NCI-H2029 treated with DMSO at 0.1 percent for 48 hours (cell line): Measurements from ENCODE around the gene RASSF1.

Source experiments
- DNase-seq: peaks from one replicate; lab custom pipeline; 2025; lab: John Stamatoyannopoulos, UW

RASSF1 gene

DNA sequence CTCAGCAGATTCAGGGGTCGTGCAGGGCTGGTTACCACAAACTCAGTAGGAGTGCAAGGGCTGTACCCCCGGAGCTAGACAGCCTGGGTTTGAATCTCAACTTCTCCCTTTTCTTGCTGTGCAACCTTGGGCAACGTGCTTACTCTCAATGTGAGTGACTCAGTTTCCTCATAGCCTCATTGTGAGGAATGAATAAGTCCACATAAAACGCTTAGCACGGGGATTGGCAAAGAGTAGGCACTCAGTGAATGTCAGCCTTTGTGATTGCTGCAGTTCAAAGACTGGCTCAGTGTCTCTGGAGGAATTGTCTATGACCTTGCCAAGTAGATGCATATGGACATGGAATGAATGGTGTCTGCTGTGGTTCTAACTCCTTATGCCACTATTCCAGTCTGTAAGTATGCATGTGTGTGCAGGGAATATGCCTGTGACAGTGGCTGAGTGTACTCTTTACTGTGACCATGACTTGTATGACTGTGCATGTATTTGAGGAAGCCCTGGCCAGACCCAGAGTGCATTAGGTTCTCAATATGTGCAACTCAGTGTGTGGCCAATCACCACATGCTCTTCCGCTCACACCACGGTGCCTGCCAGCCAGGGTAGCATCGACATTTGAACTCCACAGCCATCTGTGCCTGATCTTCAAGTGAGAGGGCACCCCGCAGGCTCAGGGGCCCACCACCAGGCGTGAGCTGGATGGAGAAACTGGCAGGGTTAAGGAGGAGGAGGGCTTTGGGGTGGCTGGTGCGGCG is 40.5 kb downstream of the RASSF1 start:
- no peak for DNase-seq

DNA sequence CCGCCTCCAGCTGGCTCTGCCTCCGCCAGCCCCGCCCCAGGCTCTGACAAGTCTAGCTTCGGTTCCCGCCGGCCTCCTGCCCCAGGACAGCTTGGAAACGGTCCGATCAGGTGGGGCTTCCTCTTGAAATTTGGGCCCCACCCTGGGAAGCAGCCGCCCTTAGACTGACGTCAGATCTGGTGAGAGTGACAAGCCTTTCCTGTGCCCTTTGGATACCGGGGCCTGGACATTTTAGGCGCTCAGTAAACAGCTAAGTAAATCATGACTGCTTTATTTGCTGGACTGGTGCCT is 41.1 kb downstream of the RASSF1 start:
- no peak for DNase-seq

DNA sequence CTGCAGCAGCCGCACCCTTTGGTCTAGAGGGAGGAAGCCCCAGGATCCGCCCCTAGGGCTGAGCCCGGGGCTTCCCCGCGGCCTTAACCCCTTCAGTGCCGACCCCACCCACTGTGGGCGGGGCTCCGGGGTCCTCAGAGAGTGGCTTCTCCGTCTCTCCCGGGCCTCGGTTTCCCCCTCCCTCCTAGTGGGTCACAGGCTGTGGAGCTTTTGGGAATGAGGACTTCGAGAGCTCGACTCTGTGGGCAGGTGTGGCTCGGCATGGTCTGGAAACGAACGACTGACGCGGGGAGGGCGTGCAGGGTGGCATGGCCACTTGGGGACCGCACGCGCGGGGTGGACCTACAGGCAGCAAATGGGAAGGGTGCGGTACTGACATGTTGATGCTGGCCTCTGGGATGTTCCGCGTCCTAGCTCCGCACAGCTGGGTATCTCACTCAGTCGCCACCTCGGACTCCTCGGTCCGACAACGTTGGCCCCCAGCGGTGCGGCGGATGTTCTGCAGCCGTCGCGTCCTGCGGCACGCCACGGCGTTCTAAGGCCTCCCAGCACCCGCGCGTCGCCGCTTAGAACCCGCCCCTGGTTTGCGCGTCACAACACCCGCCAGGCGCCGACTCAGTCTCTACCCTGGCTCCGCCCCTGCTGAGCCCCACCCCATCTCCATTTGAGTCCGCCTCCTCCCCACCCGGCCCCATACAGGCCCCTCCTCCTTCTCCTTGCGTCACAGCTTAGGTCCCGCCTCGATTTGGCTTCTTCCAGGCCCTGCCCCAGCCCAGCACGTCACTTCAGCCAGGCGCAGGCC is 41.6 kb downstream of the RASSF1 start, which contains the start of the genes HYAL3 and NAA80:
HYAL3 (minus strand) TSS at position 570 of the 802 bp plus-strand sequence. CDS start 3,803 bp downstream, outside the sequence.
NAA80 (minus strand) TSS at position 570 of the 802 bp plus-strand sequence. CDS start 1,942 bp downstream, outside the sequence.
- peak; percentile 74 for DNase-seq

DNA sequence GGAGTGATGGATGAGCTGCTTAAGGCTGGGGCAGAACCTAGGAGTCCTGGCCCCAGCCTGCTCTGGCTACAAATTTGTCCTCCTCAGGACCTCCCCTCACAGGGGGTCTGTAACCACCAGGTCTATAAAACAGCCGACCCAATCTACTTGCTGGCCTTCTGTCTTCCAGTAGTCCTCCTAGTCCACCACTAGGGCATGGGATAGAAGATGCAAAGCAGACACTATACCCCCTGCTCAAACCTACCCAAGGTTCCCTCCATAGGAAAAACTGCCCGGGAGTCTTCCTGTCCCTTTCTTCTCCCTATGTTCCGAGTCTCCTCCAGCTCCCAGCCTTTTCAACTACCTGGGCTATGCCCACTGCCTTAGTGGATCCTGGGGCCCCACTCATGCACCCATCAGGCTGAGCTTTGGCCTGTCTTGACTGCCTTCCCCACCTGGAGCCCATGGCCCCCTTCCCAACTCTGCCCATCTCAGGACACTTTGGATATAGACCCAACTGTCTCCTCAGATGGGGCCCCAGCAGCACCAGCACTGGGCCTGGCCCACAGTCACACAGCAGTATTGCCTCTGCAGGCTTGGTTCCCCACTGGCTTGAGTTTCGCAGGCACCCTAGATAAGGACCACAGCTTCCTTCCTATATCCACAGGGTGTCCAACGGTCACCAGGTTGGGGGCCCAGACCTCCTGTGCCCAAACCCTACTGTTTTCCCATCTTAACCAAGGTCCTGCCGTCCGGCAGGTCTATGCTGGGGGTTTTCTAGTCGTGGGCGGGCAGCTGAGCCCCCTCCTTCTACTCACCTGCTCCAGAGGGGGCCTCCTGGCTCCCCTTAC is 42.5 kb downstream of the RASSF1 start:
- DNase-seq = no peak

DNA sequence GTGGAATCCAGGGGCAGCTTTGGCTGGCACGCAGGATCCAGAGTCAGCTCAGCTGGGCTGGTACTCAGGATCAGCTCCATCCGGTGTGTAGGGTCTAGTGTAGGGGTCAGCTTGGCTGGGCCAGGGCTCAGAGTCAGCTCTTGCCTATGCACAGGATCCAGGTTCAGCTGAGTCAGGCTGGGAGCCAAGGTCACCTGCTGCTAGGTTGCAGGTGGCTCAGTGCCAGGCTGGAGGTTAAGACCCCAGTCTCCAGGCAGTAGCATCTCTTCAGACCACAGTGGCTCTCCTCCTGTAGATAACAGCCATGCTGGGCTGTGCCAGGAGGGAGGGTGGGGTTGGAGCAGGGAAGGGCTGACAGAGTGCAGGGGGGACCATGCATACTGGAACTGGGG is 43.3 kb downstream of the RASSF1 start:
- no peak for DNase-seq

DNA sequence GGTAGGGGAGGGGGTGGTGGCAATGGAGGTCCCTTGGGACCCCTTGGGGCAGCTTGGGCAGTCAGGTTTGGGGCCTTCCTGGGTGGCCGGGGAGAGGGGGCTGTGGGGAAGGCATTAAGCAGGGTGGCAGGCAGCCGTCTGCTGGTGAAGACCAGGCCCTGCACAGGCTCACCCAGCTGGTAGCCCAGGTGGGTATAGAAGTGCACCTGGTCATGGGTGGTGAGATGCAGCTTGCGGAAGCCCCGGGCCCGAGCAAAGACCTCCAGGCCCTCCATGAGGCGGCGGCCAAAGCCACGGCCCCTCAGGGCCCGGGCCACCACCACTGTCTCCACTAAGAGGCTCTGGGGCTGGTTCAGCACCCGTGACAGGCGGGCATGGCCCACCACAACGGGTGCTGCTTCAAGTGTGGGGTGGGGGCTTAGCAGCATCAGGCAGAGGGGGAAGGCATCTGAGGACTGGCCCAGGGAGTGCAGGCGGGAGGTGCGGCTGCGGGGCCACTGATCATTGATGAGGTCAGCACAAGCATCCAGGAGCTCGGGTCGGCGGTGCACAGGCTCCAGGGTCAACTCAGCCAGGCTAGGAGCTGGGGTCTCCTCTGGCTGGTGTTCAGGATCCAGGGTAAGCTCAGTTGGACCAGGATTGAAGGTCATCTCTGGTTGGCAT is 43.8 kb downstream of the RASSF1 start:
- DNase-seq = no peak

DNA sequence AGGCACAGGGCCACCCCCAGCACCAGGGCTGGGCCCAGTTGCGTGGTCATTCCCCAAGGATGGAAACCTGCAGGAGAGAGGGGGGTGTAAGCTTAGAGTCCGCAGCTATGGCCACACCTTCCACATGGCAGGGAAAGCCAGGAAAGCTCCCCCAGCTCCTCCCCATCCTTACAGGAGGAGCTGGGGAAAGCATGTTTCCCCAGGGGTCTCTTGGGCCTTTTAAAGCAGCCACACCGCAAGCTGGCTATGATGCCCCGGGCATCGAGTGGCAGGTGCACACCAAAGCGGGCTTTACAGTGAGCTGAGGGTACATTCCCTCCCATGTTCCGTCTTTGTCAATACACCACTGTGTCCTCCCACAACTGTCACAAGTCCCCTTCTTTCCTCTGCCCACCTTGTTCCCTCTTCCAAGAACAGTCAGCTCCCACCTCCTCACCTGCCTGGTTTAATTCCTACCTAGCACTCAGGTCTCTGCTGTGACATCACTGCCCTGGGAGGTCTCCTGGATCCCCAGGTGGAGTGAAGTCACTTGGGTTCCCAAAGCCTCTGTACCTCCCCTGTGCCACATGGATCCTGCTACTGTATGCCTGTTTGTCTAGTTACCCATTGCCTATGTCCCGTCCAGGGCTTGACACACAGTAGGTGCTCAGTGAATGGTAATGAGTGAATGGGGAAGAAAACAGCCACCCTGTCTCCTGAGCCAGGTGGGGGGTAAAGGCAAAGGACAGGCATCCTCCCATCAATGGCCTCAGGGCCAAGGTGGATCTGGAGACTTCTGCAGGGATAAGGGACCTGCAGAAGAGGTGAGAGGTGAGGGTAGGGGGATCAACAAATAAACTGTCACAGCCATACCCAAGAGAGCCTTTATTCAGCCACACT is 44.8 kb downstream of the RASSF1 start:
- no peak for DNase-seq

DNA sequence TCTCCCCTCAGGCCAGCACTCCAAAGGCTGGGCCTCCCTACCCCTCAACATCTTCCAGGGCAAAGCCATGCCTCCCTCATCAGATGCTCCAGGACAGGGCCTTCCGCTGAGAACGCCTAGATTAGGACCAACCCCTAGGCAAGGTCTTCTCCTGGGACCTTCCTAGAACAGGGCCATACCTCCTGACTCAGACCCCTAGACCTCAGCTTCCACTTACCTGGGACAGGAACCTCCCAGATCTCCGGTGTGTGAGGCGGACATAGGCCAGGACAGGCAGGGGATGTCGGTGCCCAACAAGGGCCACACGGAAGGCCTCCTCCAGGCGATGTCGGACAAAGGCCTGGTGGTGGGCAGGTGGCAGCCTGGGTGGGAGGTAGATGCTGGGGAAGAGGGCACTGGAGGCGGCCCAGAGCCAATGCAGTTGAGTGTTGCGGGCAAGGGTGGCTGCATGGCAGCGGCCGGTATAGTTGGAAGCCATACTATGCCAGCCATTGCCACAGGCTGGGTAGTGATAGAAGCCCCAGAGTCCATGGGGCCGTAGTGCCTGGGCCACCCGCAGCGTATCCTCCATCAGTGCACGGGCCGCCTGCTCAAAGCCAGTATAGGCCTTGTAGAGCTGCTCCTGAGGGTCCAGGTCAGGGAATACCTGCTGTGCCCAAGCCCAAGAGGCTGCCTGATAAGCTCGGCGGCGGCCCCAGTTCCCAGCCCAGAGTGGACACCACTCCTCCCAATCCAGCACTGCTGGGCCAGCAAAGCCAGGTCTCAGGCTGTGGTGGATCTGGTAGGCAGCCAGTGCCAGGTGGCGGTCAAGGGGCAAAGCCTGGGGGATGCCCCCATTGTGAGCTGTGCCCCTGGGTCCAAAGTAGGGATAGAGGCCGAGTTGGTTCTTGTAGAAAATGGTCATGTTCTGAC is 45.9 kb downstream of the RASSF1 start:
- DNase-seq = no peak

DNA sequence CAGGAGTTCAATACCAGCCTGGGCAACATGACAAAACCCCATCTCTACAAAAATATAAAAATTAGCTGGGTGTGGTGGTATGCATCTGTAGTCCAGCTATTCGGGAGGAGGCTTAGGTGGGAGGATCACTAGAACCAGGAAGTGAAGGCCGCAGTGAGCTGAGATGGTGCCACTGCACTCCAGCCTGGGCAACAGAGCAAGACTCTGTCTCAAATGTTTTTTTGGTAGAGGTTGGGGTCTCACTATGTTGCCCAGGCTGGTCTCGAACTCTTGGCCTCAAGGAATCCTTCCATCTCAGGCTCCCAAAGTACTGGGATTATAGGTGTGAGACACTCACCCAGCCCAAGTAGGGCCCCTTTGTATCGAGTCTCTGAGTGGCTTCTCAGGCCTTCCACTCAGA is 46.5 kb downstream of the RASSF1 start:
- no peak for DNase-seq

DNA sequence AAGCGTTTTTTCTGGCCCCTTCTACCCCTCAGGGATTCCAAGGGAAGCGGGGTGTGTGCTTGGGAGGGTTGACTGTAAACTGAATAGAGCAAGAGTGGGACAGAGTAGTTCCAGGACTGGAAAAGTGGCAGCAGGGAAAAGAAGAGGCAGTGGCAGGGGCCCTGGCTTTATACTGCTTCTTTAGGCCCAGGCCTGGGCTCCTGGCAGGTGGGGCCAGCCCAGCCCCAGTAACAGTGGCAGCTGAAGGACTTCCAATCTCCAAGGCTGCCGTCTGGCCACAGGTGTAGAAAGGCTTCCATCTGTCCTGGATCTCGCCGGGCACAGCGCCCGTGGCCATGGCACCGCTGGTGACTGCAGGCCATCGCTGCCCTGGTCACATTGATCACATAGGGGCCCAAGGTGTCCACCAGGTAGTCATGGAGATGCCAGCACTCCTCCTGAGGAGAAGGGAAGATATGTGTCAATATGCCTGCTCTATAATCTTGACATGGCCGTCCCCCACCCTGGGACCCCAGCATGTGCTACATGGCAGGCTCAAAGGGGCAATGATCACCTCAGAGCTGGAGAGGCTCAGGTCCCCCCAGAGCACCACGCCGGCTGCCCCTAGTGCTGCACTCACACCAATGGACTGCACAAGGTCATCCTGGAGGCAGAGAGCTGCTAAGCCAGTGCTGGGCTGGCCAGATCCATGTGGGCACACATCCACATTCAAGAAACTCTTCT is 47.4 kb downstream of the RASSF1 start:
- no peak for DNase-seq

DNA sequence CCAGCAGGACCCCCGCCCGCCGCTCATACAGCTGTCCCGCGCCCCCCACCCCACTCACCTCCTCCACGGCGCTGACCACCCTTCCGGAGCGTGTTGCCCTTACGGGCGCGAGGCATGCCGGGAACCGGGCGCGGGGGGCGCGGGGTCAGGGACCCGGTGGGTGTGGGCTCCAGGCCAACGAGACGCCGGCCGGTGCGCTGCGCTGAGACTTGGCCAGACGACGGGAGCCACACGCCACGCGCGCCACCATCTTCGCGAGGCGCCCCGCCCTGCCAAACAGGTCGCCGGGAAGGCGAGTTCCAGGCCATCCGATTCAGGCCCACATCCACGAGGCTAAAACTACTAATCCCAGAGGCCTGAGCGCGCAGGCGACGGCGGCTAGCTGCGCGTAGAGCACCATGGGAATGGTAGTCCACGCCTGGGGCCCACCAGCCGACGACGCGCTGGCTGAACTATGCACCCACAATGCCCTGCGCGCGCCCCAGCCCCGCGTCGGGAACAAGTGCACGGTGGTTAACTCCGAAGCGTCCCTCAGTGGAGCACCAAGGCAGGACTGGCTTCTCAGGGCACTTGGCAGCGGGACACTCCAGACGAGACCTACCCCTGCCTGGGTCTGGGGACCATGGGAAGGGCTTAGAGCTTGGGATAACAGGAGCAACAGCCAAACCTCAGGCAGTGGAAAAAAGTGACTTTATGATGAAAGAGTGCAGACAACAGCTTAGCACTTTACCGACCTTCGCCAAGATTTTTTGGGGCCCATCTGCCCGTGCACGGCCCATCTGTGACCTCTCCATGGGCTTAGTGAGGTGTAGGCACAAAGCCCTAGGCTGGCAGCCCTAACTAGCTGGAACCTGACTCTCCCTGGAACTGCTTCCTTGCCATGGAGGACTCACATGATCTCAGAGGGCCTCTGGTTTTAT is 48.2 kb downstream of the RASSF1 start, which contains the start of gene IFRD2:
IFRD2 (minus strand) TSS at position 271 of the 920 bp plus-strand sequence; CDS start at position 116, 155 bp downstream.
- peak; percentile 61 for DNase-seq

DNA sequence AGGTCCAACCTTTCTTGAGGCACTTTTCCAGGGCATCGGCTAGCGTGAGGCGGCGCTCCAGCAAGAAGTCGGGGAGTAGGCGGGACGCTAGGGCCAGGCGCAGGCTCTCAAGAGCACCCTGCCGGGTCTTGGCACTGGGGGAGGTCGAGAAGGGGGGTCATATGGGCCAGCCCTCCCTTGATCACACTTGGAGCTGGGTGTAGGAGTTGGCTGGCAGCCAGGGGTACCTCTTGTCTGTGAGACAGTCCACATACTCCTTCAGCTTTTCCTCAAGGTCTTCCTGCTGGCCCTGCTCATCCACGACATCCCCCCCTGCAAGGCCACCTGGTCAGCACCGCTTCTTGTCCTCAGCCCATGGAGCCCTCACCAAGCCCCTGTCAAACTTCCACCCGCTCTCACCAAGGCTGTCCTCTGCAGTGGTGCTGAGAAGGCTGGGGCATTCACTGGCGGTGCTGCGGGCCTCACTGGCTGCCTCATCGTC is 50.4 kb downstream of the RASSF1 start:
- DNase-seq = no peak

DNA sequence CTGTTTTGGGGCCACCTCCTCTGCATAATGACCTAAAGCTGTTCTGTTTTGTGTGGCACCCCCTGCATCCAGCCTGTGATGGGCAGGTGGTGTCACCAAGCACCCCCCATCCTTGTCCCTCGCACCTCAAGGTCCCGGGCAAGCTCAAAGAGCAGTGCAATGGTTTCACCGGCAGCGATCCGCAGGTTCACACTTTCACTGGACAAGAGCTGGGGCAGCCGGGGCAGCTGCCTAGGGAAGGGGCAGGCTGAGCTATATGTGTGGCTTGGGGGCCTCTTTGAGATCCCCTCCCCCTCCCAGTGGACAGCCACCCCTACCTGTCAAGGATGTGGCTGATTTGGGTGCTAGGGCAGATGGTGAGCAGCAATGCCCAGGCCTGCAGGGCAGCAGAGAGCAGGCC is 51.5 kb downstream of the RASSF1 start:
- DNase-seq = no peak

DNA sequence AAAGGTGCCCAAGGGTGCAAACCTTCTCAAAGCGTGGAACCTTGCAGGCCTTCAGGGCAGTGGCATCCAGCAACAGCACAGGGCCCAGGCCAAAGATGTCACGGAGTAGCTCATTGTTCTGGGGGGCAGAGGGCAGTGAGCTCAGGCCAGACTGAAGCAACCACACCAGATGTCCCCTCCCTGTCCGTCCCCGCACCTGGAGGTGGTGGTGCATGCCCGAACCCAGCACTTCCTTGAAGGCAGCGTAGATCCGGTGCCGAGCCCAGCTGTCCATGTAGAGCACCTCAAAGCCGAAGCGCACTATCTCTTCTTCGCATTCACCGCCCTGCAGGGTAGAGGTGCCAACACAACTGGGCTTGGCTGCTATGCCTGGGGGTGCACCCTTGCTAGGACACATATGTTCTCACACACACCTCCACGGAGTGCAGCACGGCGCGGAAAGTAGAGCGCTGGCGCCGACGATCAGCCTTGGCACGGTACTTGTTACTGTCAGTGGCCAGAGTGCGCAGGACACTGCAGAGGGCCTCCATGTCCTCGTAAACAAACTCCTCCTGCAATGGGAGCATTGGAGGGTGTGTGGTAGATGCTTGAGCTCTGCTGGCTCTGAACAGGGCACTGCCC is 52.1 kb downstream of the RASSF1 start:
- DNase-seq = no peak

DNA sequence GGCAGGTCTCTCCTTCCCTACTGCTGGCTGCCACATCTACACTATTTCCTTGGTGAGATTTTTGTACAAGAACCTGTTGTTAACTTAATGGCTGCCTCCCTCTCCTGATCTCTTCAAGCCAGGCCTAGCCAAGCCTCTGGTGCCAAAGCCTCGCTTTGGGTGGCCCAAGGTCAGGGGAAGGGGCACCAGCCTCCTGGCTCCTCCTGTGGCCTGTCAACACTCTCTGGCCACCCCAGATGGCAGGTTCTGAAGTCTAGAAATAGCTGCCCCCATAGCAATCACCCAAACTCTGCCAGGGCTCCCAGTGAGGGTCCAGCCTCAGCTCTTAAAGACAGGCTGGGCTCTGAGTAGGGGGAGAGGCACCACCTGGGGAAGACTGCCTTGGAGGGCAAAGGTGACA is 53.4 kb downstream of the RASSF1 start:
- no peak for DNase-seq

DNA sequence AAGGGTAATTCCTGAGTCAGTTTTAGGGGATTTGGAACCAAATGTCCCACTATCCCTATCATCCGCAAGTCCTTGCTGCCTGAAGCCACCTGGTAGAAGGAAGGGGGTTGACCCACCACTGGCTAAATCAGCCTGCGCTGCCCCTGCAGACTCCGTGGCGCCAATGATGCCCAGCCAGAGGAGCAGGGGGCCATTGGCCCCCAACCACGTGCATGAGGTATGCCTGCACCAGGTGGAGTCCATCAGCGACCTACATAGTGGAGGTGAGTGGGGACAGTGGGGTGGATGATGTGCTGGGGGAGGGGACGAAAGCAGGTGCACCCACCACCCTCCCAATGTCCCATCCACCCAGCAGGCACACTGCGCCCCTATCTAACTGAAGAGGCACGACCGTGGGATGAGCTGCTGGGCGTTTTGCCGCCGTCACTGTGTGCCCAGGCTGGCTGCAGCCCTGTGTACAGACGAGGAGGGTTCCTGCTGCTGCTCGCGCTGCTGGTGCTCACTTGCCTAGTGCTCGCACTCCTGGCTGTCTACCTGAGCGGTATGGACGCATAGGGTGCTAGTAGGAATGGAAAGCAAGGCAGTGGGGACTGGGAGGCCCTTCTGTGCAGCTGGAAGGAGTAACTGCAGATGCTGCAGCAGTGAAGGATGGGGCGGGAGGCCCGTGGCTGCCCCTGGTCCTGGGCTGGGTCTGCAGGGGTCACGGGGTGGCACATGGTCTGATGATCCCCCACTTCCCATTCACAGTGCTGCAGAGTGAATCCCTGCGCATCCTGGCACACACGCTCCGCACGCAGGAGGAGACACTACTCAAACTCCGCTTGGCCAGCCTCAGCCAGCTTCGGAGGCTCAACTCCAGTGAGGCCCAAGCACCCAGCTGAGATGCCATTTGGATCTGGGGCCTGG is 54.1 kb downstream of the RASSF1 start:
- DNase-seq = no peak
